GM19043 (cell line): ENCODE data around the gene FBXO21.
"Not testable (repeated sequence)": the region's sequence is repeated elsewhere in the genome, so short reads cannot be mapped to it uniquely, and the experiment has no call there.

ENCODE experiments used
- ATAC-seq: cut with Tn5 transposase; IDR thresholded peaks from one replicate; pipeline ENCODE4 v1.9.1; 2021; ENCODE audit warnings: low read depth; ENCODE audit not compliant: unreplicated experiment

FBXO21 gene

DNA sequence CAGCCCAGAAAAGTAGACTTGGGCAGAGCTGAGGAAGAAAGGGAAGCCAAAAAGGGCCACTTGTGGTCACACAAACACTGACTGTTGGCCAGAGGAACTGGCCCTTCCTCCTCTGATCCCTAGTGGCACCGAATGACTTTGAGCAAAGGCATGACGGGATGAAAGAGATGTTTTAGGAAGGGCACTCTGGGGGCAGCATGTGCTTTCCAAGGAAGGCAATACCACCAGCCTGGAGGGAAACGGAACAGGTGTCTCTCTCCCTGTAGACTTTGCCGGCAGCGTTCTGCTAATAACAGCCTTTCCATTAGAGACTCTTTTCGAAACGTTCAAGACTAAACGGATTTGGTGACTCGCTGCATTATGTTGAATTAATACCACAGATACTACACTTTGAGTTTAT, 12.3 kb upstream of the FBXO21 start:
- no peak for ATAC-seq

DNA sequence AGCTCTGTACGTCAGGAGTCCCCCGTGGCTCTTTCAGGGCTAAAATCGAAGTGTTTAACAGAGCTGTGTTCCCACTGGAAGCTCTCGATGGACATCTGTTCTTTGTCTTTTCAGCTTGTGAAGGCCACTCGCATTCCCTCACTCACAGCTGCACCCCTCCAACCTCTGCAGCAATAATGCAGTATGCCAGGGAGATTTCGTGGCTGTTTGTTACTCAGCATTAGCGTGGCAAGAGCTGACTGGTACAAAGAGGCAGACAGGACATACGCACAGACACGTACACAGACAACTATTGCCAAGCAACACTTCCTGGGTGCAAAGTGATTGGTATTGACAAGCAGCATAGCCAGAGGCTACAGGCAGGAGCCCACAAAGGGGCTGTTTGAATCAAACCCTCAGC, 11.8 kb upstream of the FBXO21 start:
- no peak for ATAC-seq

DNA sequence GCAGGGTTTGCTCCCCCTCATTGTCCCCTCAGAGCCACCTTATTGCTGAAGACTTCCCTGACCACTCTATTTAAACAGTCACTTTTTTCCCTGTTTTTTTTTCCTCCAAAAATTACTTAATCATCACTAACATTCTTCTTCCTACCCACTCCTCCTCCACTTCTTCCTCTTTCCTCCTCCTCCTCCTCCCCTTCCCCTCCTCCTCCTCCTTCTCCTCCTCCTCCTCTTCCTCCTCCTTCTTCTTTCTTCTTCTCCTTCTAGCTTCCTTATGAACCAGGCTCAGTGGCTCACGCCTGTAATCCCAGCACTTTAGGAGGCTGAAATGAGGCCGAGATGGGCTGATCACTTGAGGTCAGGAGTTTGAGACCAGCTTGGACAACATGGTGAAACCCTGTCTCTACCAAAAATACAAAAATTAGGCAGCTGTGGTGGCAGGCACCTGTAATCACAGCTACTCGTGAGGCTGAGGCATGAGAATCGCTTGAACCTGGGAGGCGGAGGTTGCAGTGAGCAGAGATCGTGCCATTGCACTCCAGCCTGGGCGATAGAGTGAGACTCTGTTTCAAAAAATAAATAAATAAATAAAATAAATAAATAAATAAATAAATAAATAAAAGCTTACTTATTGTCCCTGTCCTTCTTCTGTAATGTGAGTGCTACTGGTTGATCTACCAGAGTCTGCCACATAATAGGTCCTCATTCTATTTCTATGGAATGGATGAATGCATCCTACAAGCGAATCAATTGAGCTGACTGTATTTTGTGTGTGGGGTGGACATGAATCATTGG, 9.9 kb upstream of the FBXO21 start:
- ATAC-seq = not testable (repeated sequence)

- ATAC-seq = not testable (repeated sequence)
Measured at GRCh38 chr12:117196334-117196733, 6.1 kb upstream of the FBXO21 start.

DNA sequence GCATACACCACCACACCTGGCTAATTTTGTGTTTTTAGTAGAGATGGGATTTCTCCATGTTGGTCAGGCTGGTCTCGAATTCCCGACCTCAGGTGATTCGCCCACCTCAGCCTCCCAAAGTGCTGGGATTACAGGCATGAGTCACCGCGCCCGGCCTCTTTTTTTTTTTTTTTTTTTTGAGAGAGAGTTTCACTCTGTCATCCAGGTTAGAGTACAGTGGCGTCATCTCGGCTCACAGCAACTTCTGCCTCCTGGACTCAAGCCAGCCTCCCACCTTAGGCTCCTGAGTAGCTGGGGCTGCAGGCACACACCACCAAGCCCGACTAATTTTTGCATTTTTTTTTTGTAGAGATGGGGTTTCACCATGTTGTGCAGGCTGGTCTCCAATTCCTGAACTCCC, 4.8 kb upstream of the FBXO21 start:
- ATAC-seq = not testable (repeated sequence)

DNA sequence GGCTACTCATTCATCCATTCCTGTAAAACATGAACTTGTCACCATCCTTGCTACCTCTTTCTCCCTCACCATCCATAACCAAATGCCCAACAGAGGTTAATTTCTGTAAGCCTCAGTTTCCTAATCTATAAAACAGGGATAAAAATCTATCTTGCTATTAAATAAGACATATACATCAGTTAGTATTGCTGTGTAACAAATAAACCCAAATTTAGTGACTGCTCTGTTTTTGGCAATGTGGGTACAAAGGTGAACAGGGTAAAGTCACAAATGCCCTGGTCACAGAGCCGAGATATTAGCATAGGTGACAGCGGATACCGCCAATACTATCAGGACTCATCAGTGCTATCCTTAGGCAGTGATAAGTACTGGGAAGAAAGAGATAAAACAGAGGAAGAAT, 3.6 kb upstream of the FBXO21 start:
- ATAC-seq = no peak

DNA sequence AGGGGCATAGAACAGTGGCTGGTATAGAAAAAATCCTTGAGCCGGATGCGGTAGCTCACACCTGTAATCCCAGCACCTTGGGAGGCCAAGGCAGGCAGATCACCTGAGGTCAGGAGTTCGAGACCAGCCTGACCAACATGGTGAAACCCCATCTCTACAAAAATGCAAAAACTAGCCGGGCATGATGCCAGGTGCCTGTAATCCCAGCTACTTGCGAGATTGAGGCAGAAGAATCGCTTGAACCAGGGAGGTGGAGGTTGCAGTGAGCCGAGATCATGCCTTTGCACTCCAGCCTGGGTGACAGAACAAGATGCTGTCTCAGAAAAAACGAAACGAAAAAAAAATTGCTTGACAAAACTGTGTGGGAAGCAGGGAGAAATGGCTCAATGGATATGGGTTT, 2.3 kb upstream of the FBXO21 start:
- not testable (repeated sequence) for ATAC-seq

GRCh38 chr12:117192057-117192456, 1.8 kb upstream of the FBXO21 start:
- no peak for ATAC-seq

GRCh38 chr12:117189725-117190209, 503 bp downstream of the FBXO21 start:
- ATAC-seq = peak; percentile 29

DNA sequence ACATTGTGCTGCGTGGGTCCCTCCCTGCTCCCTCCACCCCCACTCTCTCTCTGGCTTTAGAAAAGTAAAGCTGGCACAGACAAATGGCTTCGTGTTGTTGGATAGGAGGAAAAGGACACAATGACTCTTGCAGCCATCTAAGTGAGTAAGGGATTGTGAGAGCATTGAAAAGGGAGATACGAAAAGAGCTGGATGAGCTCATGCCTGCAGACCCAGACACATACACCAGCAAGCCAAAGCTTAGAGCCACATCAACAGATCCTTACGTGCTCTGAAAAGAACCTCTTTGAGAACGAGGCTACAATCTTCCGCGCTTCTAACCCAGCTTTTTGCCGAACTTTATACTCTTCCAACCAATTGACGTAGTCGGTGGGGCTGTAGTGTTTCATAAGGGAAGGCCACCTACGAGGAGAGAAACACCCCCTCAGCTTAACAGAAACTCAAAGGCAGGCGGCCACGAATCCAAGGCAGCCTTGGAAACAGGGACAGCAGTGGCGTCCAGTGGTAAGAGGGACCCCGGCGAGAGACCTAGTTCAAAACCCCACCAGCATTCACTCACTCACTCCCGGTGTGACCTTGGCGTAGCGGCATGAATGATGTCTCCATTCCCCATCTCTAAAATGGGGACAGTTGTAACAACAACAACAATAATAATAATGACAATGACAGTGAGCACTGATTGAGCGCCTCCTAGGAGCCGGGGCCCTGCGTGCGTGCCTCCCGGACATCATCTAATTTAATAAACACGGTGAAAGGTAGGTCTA, 1.1 kb downstream of the FBXO21 start:
- ATAC-seq = no peak

DNA sequence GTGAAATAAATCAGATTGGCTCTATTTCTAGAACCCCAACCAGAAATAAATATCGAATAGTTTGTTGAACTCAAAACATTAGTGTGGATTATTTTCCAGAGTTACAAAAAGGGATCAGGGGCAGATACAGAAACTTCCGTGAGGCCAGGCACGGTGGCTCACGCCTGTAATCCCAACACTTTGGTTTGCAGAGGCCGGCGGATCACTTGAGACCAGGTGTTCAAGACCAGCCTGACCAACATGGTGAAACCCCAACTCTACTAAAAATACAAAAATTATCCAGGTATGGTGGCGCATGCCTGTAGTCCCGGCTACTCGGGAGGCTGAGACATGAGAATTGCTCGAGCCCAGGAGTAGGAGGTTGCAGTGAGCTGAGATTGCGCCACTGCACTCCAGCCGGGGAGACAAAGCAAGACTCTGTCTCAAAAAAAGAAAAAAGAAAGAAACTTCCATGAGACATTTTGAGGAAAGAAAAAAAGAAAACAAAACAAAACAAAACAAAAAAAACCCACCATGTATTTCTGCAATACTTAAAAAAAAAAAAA, 2.1 kb downstream of the FBXO21 start:
- ATAC-seq = no peak

- ATAC-seq = no peak
Measured at GRCh38 chr12:117187421-117187820, 2.8 kb downstream of the FBXO21 start.

DNA sequence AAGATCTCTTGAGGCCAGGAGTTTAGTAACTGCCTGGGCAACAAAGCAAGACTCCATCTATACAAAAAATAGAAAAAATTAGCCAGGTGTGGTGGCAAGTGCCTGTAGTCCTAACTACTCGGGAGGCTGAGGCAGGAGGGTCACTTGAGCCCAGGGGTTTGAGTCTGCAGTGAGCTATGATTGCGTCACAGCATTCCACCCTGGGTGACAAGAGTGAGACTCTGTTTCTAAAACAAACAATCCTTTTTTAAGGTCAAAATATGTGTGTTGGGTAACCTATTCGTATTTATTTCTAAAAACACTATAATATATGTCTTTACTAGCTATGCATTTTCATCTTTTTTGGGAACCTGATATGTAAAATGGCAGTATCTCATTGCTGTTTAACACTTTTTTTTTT, 7.4 kb downstream of the FBXO21 start:
- no peak for ATAC-seq

DNA sequence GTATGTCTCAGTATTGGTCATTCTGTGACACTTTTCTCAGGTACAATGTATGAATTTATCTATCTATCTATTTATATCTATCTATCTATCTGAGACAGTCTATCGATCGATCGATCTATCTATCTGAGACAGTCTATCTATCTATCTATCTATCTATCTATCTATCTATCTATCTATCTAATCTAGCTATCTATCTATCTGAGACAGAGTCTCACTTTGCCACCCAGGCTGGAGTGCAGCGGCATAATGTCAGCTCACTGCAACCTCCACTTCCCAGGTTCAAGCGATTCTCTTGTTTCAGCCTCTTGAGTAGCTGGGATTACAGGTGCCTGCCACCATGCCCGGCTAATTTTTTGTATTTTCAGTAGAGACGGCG, 8.8 kb downstream of the FBXO21 start:
- not testable (repeated sequence) for ATAC-seq

DNA sequence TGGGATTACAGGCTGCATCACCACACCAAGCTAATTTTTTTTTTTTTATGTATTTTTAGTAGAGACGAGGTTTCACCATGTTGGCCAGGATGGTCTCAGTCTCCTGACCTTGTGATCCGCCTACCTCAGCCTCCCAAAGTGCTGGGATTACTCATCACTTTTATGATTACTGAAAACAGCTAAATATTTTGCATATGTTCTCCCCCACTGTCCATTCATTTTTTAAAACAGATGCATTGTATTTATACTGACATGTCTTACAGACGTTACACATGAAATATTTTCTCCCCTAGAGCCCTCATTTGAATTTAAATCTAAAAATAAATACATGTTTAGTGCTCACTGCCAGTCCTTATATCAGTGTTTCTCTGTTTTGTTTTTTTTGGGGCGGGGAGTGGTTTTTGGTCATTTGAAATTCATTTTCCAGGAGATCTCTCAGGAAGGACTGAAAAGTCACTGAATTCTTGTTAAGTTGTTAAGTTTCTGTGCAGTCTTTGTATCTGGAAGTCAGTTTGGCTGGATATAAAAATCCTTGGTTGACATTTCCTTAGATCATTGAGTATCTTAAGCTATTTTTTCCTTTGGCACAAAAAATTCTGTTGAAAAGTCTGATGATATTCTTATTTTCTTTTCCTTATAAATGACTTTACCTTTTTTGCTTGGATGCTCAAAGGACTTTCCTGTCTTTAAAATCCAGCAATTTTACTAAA, 9.4 kb downstream of the FBXO21 start:
- no peak for ATAC-seq

DNA sequence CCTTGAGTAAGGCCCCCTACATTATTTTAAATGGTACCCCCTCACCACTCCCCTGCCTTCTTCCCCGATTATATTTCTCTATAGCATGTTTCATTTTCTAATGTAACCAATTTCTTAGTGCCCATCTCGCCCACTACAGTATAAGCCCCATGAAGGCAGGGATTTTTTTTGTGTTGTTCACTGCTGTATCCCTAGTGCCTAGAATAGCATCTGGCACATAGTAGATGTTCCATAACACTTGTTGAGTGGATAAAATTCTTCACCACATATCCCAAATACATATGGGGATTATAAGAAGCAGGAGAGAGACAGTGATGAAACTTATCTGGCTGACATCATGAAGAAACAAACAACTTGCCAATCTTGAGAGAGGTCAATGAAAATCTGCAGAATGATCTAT, 11.5 kb downstream of the FBXO21 start:
- ATAC-seq = no peak

GRCh38 chr12:117178301-117178700, 12.0 kb downstream of the FBXO21 start:
- ATAC-seq = no peak

- no peak for ATAC-seq
Measured at GRCh38 chr12:117172168-117172567, 18.1 kb downstream of the FBXO21 start.

DNA sequence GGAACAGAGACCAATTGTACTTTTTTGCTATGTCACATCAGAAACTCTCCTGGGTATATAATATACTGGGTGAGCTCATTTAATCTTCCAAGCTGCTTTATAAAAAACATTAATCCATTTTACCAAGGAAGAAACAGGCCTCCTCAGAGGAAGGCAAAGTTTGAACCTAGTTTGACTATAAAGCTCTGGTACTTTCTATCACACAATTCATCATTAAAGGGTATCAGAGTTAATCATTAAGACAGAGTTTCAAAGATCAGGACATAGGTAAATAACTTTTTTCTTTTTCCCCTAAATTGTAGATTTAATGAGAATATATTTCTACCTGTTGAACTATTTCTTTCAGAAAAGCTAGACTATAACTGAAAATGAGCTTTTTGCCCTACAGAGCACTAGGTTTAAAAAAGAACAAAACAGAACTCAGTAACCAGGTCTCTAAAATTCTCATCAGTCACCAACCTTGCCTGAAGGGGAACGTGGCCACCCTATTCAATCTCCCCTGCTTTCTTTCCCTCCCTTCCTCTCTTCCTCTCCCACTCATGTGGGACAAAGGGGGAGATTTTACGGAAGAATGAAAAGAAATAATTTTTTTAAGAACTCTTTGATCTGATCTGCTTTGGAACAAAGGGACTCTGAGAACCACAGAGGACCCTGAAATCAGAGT, 18.6 kb downstream of the FBXO21 start:
- no peak for ATAC-seq

DNA sequence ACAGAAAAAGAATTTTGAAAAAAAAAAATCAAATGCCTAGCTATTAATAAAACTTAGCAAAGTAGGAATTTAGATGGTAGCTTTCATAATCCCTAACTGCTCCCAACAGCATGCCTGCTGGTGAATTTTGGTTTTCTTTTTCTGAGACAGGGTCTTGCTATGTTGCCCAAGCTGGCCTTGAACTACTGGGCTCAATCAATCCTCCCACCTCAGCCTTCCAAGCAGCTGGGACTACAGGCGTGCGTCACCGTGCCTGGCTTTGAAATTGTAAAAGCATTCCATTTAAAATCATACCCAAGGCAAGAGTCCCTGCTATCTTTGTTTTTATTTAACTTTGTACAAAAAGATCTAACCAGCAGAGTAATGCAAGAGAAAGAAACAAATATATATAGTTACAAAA, 20.7 kb downstream of the FBXO21 start:
- ATAC-seq = no peak
